ENCODE data around the gene HYCC1. TPM values are rescaled to one million over a fixed set of nuclear protein-coding genes. Genes with fewer than 3 reads are reported as not detected.

The HYCC1 gene
- total and polyA plus RNA-seq, 9 of the 15 experiments (the other 6 are each of a cell fraction or from before 2014, with no cell fraction given), result 11.2 to 40.6 (median 37.9) TPM

DNA sequence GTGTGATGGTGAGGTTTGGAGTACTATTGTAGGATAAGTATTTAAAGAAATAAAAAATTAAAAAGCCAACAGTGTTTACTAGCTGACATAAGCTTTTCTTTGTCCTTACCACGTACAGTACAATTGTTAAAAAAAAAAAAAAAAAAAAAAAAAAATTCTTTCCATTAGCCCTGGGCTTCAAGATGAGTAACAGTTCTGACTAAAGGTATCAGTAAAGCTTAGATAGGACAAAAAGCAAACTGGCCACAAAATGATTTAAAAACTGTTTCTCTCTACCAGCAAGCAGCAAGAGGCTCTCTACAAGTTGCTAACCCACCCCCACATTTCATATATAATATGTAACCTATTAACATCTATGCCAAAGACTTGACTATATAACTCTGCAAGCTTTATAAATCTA is 17.5 kb downstream of the HYCC1 start:
- Histone ChIP-seq H2AFZ (ENCODE audit: low read depth, low read length) (no peak overlapping the region), H3K4me1 (replicated peaks in 1 of 2; ENCODE audit: control insufficient read depth in 2 of 2, insufficient read depth in 2 of 2, low read length in 2 of 2) (peaks cover 0 to 13% of the 10 kb centered on the region in 2 experiments; a peak in 2 of 5 replicates), H4K20me1 (replicated peaks; ENCODE audit: control insufficient read depth, insufficient read depth, low read length) (no peaks in the 10 kb centered on the region), H3K9ac (ENCODE audit: insufficient read depth in 1 of 2, low read depth in 2 of 2, low read length in 2 of 2) (no peak overlapping the region), H3K4me2 (ENCODE audit: insufficient read depth, low read length) (no peak overlapping the region), H3K36me3 (ENCODE audit: control insufficient read depth, insufficient read depth, low read length) (no peaks in the 10 kb centered on the region), H3K9me1 (ENCODE audit: control insufficient read depth, insufficient read depth, low read length) (peaks cover 3% of the 10 kb centered on the region), H3K27me3 (ENCODE audit: control insufficient read depth in 2 of 2, insufficient read depth in 2 of 2, low read length in 2 of 2) (no peaks in the 10 kb centered on the region), H3K4me3 (no peak overlapping the region), H3K27ac (ENCODE audit: extremely low read depth, low read depth, low read length) (no peak overlapping the region), H3K79me2 (ENCODE audit: control insufficient read depth, insufficient read depth, low read length) (peaks cover 75% of the 10 kb centered on the region), H3K9me3 (replicated peaks; ENCODE audit: control insufficient read depth, insufficient read depth, low read depth, low read length) (no peaks in the 10 kb centered on the region)
- TF ChIP-seq TBP (optimal IDR thresholded peaks at IDR 0.05; ENCODE audit: low read depth, low read length) (no peak), YBX1 (IDR thresholded peaks at IDR 0.05) (no peak), ZNF316 (IDR thresholded peaks at IDR 0.05) (no peak), ZKSCAN1 (IDR thresholded peaks at IDR 0.05; ENCODE audit: low read depth, low read length) (no peak), FOS (IDR thresholded peaks at IDR 0.05; ENCODE audit: extremely low read depth, insufficient read length) (no peak), ETS2 (tag; IDR thresholded peaks at IDR 0.05; ENCODE audit: borderline replicate concordance, poor library complexity, severe bottlenecking) (no peak), ZNF253 (CRISPR knock-in tag; conservative IDR thresholded peaks at IDR 0.05) (no peak), ZNF174 (CRISPR knock-in tag; IDR thresholded peaks at IDR 0.05) (no peak), PHF8 (IDR thresholded peaks at IDR 0.05; ENCODE audit: borderline replicate concordance, low read length) (no peak), ZFP1 (CRISPR knock-in tag; IDR thresholded peaks at IDR 0.05) (no peak), NEUROD1 (IDR thresholded peaks at IDR 0.05; ENCODE audit: borderline replicate concordance, low read depth, low read length, partially characterized antibody) (no peak), NCOA1 (IDR thresholded peaks at IDR 0.05; ENCODE audit: low read depth) (no peak), FOXP1 (CRISPR knock-in tag; IDR thresholded peaks at IDR 0.05) (no peak), ZNF354B (CRISPR knock-in tag; IDR thresholded peaks at IDR 0.05) (no peak)
- DNase-seq (ENCODE audit: extremely low read depth in 1 of 4, low spot score in 3 of 4) (no peak), ATAC-seq (no peak), FAIRE-seq (no peak)
- ChIA-PET POLR2A (interaction anchor here (1.0 to 2.4 kb wide), 3 partner anchors 9 to 21 kb away, joined by 3 to 8 read pairs (median 4); no protein-coding TSS in a partner anchor), CTCF (ENCODE audit: low intra/inter-chr PET ratio) (no interaction called here)
- no TSS peak for BruUV-seq (replicated peaks)
- in situ Hi-C loops (cut with MboI) (no loop called here), intact Hi-C loops (cut with micrococcal nuclease) (no loop called here)
- WGBS (ENCODE audit: insufficient coverage, low coverage, missing lambda C conversion rate), result 55% methylated on average over 1 of the region's 1 CpG

Measured in K562 (cell line).